ENCODE data around the gene CNTN5.

DNA sequence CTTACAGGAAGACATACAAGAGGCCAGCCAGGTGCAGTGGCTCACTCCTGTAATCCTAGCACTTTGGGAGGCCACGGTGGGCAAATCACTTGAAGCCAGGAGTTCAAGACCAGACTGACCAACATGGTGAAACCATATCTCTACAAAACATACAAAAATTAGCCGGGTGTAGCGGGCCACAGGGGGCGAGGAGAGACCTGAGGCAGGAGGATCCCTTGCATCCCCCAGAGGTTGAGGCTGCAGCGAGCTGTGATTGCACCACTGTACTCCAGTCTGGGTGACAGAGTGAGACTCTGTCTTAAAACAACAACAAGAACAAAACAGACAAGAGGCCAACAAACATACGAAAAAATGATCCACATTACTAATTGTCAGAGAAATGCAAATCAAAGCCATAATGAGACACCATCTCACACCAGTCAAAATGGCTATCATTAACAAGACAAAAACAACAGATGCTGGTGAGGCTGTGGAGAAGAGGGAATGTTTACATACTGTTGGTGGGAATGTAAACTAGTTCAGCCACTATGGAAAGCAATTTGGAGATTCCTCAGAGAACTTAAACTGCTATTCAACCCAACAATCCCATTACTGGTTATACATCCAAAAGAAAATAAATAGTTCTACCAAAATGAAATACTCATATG lies 1167.5 kb downstream of the CNTN5 start:
- TF ChIP-seq, protein P1, sequence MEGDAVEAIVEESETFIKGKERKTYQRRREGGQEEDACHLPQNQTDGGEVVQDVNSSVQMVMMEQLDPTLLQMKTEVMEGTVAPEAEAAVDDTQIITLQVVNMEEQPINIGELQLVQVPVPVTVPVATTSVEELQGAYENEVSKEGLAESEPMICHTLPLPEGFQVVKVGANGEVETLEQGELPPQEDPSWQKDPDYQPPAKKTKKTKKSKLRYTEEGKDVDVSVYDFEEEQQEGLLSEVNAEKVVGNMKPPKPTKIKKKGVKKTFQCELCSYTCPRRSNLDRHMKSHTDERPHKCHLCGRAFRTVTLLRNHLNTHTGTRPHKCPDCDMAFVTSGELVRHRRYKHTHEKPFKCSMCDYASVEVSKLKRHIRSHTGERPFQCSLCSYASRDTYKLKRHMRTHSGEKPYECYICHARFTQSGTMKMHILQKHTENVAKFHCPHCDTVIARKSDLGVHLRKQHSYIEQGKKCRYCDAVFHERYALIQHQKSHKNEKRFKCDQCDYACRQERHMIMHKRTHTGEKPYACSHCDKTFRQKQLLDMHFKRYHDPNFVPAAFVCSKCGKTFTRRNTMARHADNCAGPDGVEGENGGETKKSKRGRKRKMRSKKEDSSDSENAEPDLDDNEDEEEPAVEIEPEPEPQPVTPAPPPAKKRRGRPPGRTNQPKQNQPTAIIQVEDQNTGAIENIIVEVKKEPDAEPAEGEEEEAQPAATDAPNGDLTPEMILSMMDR (conservative IDR thresholded peaks at IDR 0.05 in 1 of 2, IDR thresholded peaks at IDR 0.05 in 1 of 2; ENCODE audit: low read depth in 1 of 2, low read length in 2 of 2): no peak
- TF ChIP-seq EZH2 (IDR thresholded peaks at IDR 0.05; ENCODE audit: low read length, missing control alignments): no peak
